Testis (tissue), 3 donors: ENCODE data around the gene GNAI3. TPM values are rescaled to one million over a fixed set of nuclear protein-coding genes. Genes with fewer than 3 reads are reported as not detected.

ENCODE experiments used
- DNase-seq: peaks from one replicate; pipeline ENCODE4 v3.0.0-alpha.2; 2019
- H3K27ac ChIP-seq, 2 donors: fragments of 200-600 bp; sonication (generic); one replicate each; pipeline ENCODE4 v1.5.1; 2019
- H3K27me3 ChIP-seq: fragments of 200-600 bp; sonication (generic); one replicate; pipeline ENCODE4 v1.5.1; 2019
- H3K36me3 ChIP-seq: fragments of 200-600 bp; sonication (generic); one replicate; pipeline ENCODE4 v1.5.1; 2017; ENCODE audit warnings: low read depth; ENCODE audit errors: missing control alignments
- H3K4me1 ChIP-seq: fragments of 200-600 bp; sonication (generic); one replicate; pipeline ENCODE4 v1.5.1; 2019
- H3K4me3 ChIP-seq, 2 donors: fragments of 200-600 bp; sonication (generic); one replicate each; pipeline ENCODE4 v1.5.1; 2017 to 2019
- H3K9me3 ChIP-seq: fragments of 200-600 bp; sonication (generic); one replicate; pipeline ENCODE4 v1.5.1; 2017
- POLR2A ChIP-seq: fragments of 450-650 bp; IDR thresholded peaks from one replicate; pipeline ENCODE4 v1.6.1; 2017; ENCODE audit warnings: antibody characterized with exemption, mild to moderate bottlenecking, moderate library complexity
- WGBS, 2 donors: methylation state at CpG; one replicate each; pipeline ENCODE4 v1.1.5; 2018; 5-methylcytosine and 5-hydroxymethylcytosine counted together
- intact Hi-C: fragments of 100-400 bp; cut with DNase I; formaldehyde crosslinking; loops from one replicate; pipeline ENCODE4 v1.15.1; 2023; ENCODE audit warnings: low total_unique reads
- polyA plus RNA-seq: library from polyadenylated mRNA; stranded (reverse); fragments of 350-450 nt; fragmentation: Illumina TruSeq; extraction: RNeasy Lipid Tissue Mini Kit (QIAGEN cat#74804); gene quantifications from one replicate; pipeline ENCODE4 v1.2.3, GENCODE V29; 2014; ENCODE audit warnings: low read depth, low replicate concordance; ENCODE audit not compliant: insufficient read depth
- total RNA-seq, 2 donors: library from RNA; depleted of rRNA; stranded (reverse); fragments of >200 nt; gene quantifications; one replicate each; pipeline ENCODE4 v1.2.3, GENCODE V29; 2016
- TF ChIP-seq, protein P1 (sequence below), 3 experiments: fragments of 450-650 bp in 2 of 3; fragments of 200-600 bp in 1 of 3; sonication (generic) in 1 of 3; IDR thresholded peaks; one replicate each; pipeline ENCODE4 v1.5.1; 2016 to 2019; ENCODE audit warnings: antibody characterized with exemption in 3 of 3, mild to moderate bottlenecking in 2 of 3, moderate library complexity in 1 of 3

Gene GNAI3
- total and polyA plus RNA-seq, 3 donors from 2014 or later: 5.7 to 5.9 (median 5.8) TPM

DNA sequence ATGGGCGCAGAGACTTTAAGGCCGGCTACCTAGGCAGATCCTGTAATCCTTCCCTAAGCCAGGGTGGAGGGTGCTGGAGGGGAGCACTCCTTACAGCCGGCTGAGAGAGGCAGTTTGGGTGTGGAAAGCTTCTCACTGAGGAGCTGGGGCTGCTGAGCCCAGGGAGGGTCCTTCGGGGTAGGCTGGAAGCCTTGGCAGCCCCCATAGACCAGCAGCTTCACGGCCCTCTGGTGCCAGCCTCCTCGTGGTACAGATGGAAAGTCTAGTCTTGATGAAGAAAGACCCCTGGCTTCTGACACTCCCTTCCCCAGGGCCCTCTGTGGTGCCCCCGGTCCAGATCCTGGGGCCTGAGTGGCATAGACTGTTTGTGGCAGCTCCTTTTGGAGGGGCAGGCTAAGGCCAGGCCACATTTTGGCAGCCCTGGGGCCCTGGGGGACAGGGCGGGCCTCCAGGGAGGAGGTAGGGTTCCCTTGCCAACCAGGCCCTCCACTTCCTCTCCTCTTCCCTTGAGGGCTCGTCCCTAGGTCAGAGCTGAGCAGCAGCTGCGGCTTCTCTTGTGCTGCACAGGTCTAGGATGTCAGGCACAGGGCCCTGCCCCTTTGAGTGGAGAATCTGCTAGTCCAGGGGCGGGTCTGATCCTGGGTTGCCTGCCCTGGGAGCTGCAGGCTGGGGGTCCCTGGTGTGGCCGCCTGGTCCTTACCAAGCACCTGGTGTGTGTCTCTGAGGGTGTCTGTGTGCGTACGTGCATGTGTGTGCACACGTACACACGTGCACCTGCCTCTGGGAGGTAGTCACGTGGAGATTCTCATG lies 76.0 kb downstream of the GNAI3 start:
- no peak for TF ChIP-seq POLR2A
- TF ChIP-seq, protein P1, sequence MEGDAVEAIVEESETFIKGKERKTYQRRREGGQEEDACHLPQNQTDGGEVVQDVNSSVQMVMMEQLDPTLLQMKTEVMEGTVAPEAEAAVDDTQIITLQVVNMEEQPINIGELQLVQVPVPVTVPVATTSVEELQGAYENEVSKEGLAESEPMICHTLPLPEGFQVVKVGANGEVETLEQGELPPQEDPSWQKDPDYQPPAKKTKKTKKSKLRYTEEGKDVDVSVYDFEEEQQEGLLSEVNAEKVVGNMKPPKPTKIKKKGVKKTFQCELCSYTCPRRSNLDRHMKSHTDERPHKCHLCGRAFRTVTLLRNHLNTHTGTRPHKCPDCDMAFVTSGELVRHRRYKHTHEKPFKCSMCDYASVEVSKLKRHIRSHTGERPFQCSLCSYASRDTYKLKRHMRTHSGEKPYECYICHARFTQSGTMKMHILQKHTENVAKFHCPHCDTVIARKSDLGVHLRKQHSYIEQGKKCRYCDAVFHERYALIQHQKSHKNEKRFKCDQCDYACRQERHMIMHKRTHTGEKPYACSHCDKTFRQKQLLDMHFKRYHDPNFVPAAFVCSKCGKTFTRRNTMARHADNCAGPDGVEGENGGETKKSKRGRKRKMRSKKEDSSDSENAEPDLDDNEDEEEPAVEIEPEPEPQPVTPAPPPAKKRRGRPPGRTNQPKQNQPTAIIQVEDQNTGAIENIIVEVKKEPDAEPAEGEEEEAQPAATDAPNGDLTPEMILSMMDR (IDR thresholded peaks at IDR 0.05): no peak
- DNase-seq: no peak
- Histone ChIP-seq H3K36me3 (no peaks in the 10 kb centered on the region), H3K9me3 (no peaks in the 10 kb centered on the region), H3K4me1 (peaks cover 31% of the 10 kb centered on the region), H3K27ac (peak overlapping the region in 1 of 2 donors; percentile 41), H3K4me3 (no peak overlapping the region), H3K27me3 (no peaks in the 10 kb centered on the region)
- intact Hi-C loops: loop anchor here (5.0 kb wide), 1 partner anchor 72 kb away; no protein-coding TSS in a partner anchor
- WGBS, 2 donors: 71 to 74% methylated on average over 8 to 17 of the region's 17 CpGs

DNA sequence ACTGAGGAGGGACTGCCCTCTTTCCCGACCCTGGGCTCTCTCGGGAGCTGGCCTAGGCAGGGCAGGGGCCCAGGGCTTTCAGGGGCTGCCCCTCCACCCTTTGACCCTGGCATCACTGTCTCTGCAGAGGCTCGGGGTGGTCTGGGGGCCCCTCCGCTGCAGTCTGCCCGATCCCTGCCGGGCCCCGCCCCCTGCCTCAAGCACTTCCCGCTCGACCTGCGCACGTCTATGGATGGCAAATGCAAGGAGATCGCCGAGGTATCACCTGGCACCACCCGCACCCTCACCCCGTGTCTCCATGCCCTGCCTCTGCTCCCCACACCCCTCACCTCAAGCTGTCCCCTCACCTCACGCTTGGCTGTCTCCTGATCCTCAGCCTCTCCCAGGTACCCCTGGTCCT lies 76.8 kb downstream of the GNAI3 start:
- Histone ChIP-seq H3K4me3 (no peak overlapping the region), H3K27me3 (no peaks in the 10 kb centered on the region), H3K27ac (no peak overlapping the region), H3K36me3 (no peaks in the 10 kb centered on the region), H3K9me3 (no peaks in the 10 kb centered on the region), H3K4me1 (peaks cover 29% of the 10 kb centered on the region)
- no peak for DNase-seq
- intact Hi-C loops: loop anchor here (5.0 kb wide), 1 partner anchor 73 kb away; no protein-coding TSS in a partner anchor
- WGBS, 2 donors: 75 to 80% methylated on average over 16 of the region's 16 CpGs
- TF ChIP-seq, protein P1 (IDR thresholded peaks at IDR 0.05): no peak
- TF ChIP-seq POLR2A: no peak

DNA sequence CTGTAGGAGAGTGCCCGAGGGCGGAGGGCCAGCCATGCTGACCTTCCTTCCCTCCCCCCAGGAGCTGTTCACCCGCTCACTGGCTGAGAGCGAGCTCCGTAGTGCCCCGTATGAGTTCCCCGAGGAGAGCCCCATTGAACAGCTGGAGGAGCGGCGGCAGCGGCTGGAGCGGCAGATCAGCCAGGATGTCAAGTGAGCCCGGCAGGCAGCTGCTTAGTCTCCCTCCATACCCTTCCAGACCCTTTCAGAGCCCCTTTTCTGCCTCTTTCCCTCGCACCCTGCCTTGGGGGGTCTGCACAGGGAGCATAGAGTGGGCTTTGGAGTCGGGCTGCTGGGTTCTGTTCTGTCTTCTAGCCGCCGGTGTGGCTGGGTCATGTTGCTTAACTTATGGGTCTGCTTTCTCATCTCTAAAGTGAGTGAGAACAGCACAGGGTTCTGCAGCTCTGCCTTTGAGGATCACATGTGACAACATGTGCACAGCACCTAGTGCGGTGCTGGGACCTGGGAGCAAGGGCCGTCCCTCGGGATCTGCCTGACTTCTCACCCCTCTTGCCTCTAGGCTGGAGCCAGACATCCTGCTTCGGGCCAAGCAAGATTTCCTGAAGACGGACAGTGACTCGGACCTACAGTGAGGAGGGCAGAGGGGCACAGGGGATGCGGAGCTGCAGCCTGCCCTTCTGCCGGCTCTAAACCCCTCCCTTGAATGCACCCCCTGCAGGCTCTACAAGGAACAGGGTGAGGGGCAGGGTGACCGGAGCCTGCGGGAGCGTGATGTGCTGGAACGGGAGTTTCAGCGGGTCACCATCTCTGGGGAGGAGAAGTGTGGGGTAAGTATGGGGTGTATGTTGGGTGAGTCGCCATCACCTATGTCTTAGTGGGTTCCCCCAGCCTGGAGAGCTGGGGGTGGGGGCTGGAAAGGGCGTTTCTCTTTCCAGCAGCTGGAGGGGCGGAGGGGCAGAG lies 77.5 kb downstream of the GNAI3 start:
- WGBS, 2 donors: 74 to 76% methylated on average over 24 to 32 of the region's 32 CpGs
- no peak overlapping the region for H3K27ac ChIP-seq

DNA sequence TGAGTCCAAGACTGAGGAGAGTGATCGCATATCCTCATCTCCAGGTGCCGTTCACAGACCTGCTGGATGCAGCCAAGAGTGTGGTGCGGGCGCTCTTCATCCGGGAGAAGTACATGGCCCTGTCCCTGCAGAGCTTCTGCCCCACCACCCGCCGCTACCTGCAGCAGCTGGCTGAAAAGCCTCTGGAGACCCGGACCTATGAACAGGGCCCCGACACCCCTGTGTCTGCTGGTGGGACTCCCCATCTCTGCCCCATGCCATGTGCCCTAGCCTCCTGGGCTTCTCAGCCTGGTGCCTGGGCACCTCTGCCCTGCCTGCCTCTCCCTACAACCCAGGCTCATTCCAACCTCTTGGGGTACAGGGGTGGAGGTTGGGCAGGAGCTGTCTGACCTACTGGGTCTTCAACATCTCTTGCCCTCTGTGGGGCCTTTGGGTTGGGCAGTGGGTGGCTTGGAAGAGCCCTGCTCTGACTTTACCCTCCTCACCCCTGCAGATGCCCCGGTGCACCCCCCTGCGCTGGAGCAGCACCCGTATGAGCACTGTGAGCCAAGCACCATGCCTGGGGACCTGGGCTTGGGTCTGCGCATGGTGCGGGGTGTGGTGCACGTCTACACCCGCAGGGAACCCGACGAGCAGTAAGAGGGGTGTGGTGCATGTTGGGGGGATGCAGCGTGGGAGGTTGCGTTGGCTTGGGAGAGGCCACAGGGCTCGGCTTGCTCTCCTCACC lies 78.4 kb downstream of the GNAI3 start:
- no peaks in the 10 kb centered on the region for H3K36me3 ChIP-seq
- no peak for DNase-seq
- 91 to 96% methylated on average over 7 to 21 of the region's 21 CpGs for WGBS, 2 donors
- intact Hi-C loops: loop anchor here (5.0 kb wide), 1 partner anchor 75 kb away; no protein-coding TSS in a partner anchor
- H3K4me1 ChIP-seq: peaks cover 29% of the 10 kb centered on the region
- no peak overlapping the region for H3K27ac ChIP-seq
- H3K27me3 ChIP-seq: no peaks in the 10 kb centered on the region
- no peak overlapping the region for H3K4me3 ChIP-seq
- H3K9me3 ChIP-seq: no peaks in the 10 kb centered on the region
- TF ChIP-seq, protein P1 (IDR thresholded peaks at IDR 0.05): no peak
- TF ChIP-seq POLR2A: no peak

More for the DNA sequence above, 77.5 kb downstream of the GNAI3 start:
- no peak for DNase-seq
- H3K9me3 ChIP-seq: no peaks in the 10 kb centered on the region
- H3K36me3 ChIP-seq: no peaks in the 10 kb centered on the region
- H3K4me3 ChIP-seq: no peak overlapping the region
- TF ChIP-seq POLR2A: no peak
- TF ChIP-seq, protein P1 (IDR thresholded peaks at IDR 0.05): no peak
- H3K4me1 ChIP-seq: peaks cover 29% of the 10 kb centered on the region
- H3K27me3 ChIP-seq: no peaks in the 10 kb centered on the region
- intact Hi-C loops: loop anchor here (5.0 kb wide), 1 partner anchor 74 kb away; no protein-coding TSS in a partner anchor
